HFFc6 (cell line): ENCODE results near the gene TSC2. TPM values are rescaled to one million over a fixed set of nuclear protein-coding genes. Genes with fewer than 3 reads are reported as not detected.

Source experiments
- DNase-seq: peaks from one replicate; pipeline ENCODE4 v3.0.0-alpha.2; 2018
- H3K27ac Mint-ChIP-seq: 2 replicates; pipeline ENCODE4 v1.8.0; 2020; ENCODE audit warnings: mild to moderate bottlenecking, mixed read lengths
- H3K27me3 Mint-ChIP-seq: 2 replicates; pipeline ENCODE4 v1.8.0; 2021; ENCODE audit warnings: mild to moderate bottlenecking, moderate library complexity, mixed read lengths; ENCODE audit not compliant: insufficient read depth
- H3K36me3 Mint-ChIP-seq: 2 replicates; pipeline ENCODE4 v1.8.0; 2021; ENCODE audit warnings: low read depth, mixed read lengths
- H3K4me1 Mint-ChIP-seq: 2 replicates; pipeline ENCODE4 v1.8.0; 2020; ENCODE audit warnings: low read depth, mixed read lengths
- H3K4me3 Mint-ChIP-seq: 2 replicates; pipeline ENCODE4 v1.8.0; 2020; ENCODE audit warnings: mild to moderate bottlenecking, moderate library complexity, mixed read lengths
- H3K9me3 Mint-ChIP-seq: 2 replicates; pipeline ENCODE4 v1.8.0; 2020; ENCODE audit warnings: mild to moderate bottlenecking, mixed read lengths
- total RNA-seq, 6 experiments: library from RNA; stranded (reverse); fragmentation: NEBNext Ultra II Directional; extraction: Animal tissue kit (Norgen Biotek cat#: 25700); gene quantifications; 2 replicates in 1 of 6; 3 replicates in 5 of 6; pipeline ENCODE4 v1.2.3, GENCODE V29; 2021
- TF ChIP-seq, protein P1 (sequence below): fragments of 200-600 bp; sonication (generic); IDR thresholded peaks from 2 replicates; pipeline ENCODE4 v1.5.0; 2021; ENCODE audit warnings: antibody characterized with exemption, mild to moderate bottlenecking

Gene TSC2
- total RNA-seq, 6 experiments from 2014 or later = 72.0 to 88.3 (median 83.2) TPM

- DNase-seq = no peak
- no peaks in the 10 kb centered on the region for H3K9me3 Mint-ChIP-seq
- H3K36me3 Mint-ChIP-seq = peaks cover 4% of the 10 kb centered on the region; the same call in 1 of the 2 replicates
- no peak overlapping the region for H3K27ac Mint-ChIP-seq
- TF ChIP-seq, protein P1, sequence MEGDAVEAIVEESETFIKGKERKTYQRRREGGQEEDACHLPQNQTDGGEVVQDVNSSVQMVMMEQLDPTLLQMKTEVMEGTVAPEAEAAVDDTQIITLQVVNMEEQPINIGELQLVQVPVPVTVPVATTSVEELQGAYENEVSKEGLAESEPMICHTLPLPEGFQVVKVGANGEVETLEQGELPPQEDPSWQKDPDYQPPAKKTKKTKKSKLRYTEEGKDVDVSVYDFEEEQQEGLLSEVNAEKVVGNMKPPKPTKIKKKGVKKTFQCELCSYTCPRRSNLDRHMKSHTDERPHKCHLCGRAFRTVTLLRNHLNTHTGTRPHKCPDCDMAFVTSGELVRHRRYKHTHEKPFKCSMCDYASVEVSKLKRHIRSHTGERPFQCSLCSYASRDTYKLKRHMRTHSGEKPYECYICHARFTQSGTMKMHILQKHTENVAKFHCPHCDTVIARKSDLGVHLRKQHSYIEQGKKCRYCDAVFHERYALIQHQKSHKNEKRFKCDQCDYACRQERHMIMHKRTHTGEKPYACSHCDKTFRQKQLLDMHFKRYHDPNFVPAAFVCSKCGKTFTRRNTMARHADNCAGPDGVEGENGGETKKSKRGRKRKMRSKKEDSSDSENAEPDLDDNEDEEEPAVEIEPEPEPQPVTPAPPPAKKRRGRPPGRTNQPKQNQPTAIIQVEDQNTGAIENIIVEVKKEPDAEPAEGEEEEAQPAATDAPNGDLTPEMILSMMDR = no peak
- peaks cover 12% of the 10 kb centered on the region for H3K4me1 Mint-ChIP-seq
- H3K27me3 Mint-ChIP-seq = peaks cover 2% of the 10 kb centered on the region; the same call in 1 of the 2 replicates
- no peak overlapping the region for H3K4me3 Mint-ChIP-seq
These were observed 34.3 kb upstream of the TSC2 start for GRCh38 chr16:2013527-2013926.

- Mint-ChIP-seq H3K27ac (no peak overlapping the region), H3K36me3 (no peaks in the 10 kb centered on the region), H3K4me3 (no peak overlapping the region), H3K27me3 (peaks cover 2% of the 10 kb centered on the region), H3K4me1 (peaks cover 2% of the 10 kb centered on the region), H3K9me3 (no peaks in the 10 kb centered on the region)
- no peak for DNase-seq
- TF ChIP-seq, protein P1 = no peak
These were observed 32.5 kb upstream of the TSC2 start for GRCh38 chr16:2015117-2015946.

DNA sequence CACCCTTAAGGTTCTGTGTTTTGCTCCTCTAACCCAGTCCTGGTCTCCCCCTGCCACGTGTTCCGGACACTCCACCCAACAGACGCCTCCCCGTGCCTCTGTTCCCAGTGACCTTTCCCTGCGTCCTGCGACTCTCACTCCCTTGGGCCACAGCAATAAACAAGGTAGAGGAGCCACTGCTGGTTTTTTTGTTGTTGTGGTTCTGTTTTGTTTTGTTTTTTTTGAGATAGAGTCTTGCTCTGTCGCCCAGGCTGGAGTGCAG is 31.9 kb upstream of the TSC2 start:
- no peak overlapping the region for H3K27ac Mint-ChIP-seq
- TF ChIP-seq, protein P1 = no peak
- no peak for DNase-seq
- H3K27me3 Mint-ChIP-seq = peaks cover 5% of the 10 kb centered on the region
- no peaks in the 10 kb centered on the region for H3K9me3 Mint-ChIP-seq
- H3K4me1 Mint-ChIP-seq = no peaks in the 10 kb centered on the region
- H3K4me3 Mint-ChIP-seq = no peak overlapping the region
- H3K36me3 Mint-ChIP-seq = no peaks in the 10 kb centered on the region

DNA sequence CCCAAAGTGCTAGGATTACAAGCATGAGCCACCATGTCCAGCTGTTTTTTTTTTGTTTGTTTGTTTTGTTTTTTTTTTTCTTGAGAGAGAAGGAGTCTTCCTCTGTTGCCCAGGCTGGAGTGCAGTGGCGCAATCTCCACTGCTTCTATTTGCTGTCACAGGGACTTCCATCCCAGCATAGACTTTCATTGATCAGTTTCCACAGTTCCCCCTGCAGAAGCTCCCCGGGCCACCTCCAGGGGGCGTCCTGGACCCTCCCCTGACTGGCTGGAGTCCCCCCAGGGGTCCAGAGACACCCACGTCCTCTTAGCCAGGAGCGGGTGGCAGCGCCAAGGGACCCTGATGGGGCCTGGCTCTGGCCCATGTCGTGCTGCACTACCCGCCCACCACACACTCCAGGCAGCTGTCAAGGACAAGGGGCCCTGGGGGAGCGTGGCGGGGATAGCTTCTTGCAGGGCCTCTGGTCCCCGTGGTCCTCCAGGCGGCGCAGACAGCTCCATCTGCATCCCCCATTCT is 31.3 kb upstream of the TSC2 start:
- Mint-ChIP-seq H3K9me3 (no peaks in the 10 kb centered on the region), H3K36me3 (no peaks in the 10 kb centered on the region), H3K4me1 (no peaks in the 10 kb centered on the region), H3K27me3 (peaks cover 5% of the 10 kb centered on the region), H3K27ac (no peak overlapping the region), H3K4me3 (no peak overlapping the region)
- TF ChIP-seq, protein P1 = peak; percentile 71; the same call in 1 of the 2 replicates
- no peak for DNase-seq

DNA sequence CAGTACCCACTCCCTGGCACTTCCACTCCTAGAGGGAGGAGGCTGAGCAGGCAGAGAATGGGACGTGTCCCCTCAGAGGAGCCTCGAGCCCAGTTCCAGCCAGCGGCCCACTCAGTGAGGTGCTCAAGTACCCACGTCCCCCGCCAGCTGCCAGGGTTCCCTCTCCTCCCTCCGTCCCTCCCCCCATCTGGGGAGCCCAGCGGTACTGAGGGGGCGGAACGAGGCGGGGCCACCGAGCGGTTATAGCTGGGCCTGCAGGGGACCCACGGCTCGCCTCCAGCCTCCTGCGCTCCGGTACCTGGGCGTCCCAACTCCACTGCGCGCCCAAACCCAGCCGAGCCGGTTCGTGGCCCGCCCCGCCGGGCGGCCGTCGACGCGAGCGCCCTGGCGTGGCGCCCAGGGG is 28.3 kb upstream of the TSC2 start, which contains the start of gene NPW:
TSS of gene NPW (plus strand) at position 268 of the 403 bp plus-strand sequence.
- no peak for DNase-seq
- Mint-ChIP-seq H3K27me3 (peaks cover 9% of the 10 kb centered on the region), H3K27ac (no peak within 1 kb of the TSS), H3K4me3 (peak within 1 kb of the TSS; percentile 51; the same call in 1 of the 2 replicates), H3K4me1 (peaks cover 19% of the 10 kb centered on the region), H3K36me3 (no peaks in the 10 kb centered on the region), H3K9me3 (no peaks in the 10 kb centered on the region)
- TF ChIP-seq, protein P1 = no peak
